ENCODE measurements around the gene PTPRM.

Gene PTPRM

GRCh38 chr18:8117006-8117371 is 549.9 kb downstream of the PTPRM start:
- DNase-seq (ENCODE audit: low read depth) = no peak

GRCh38 chr18:8121101-8121500 is 554.0 kb downstream of the PTPRM start:
- no peak for DNase-seq (ENCODE audit: low read depth)

GRCh38 chr18:8121942-8122480 is 554.9 kb downstream of the PTPRM start:
- DNase-seq (ENCODE audit: low read depth) = no peak

DNA sequence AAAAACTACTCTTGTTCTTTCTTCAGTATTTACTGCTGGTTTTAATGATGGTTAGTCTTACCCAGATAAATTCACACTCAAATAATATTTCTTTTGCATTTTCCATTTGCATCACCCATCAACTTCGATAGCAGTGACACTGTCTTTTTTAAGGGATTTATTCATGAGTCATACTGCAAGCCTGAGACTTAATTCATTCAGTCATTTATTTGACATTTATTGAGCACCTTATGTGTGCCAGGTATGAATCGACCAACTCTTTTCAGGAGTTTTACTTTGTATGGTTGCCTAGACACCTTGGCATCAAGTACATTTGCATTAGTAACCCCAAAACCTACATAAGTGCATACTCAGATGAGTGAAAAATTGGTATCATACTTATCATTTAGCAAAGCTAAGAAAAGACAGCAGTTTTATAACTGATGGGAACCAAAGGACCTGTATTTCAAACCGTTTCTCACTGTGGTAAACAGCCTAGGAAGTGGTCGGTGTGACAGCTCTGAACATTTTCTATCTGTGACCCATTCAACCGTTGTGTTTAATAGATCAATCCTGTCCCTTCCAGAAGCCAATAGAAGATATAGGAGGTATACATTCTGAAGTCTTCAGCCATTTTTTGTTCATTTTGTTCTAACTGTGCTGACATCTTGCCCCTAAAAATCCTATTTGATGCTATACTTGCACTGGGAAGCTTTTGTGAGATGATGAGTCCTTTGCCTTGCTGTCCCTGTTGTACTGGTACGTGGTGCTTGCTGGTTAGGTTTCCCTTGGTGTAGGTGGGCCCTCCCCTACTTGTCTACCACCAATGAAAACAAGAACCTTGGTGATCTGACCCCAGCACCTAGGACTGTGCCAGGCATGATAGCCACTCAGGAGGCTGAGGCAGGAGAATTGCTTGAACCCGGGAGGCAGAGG is 557.4 kb downstream of the PTPRM start:
- DNase-seq (ENCODE audit: low read depth) = no peak

GRCh38 chr18:8130096-8130495 is 563.0 kb downstream of the PTPRM start:
- no peak for DNase-seq (ENCODE audit: low read depth)

DNA sequence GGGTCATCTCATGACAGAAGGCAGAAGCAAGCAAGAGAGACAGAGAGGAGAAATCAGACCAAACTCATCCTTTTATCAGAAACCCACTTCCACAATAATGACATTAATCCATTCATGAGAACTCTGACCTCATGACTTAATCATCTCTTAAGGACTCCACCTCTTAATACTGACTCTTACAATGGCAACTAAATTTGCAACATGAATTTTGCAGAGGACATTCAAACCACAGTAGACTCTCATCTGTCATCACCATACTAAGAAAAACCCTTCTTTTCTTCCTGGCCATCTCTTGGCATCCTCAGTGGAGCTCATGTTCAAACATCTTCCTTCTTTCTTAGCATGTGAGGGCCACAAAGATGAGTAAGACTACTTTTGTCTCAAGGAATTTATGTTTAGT is 565.9 kb downstream of the PTPRM start:
- DNase-seq (ENCODE audit: low read depth) = no peak

- DNase-seq (ENCODE audit: low read depth) = no peak
Observed at GRCh38 chr18:8133888-8134287, 566.8 kb downstream of the PTPRM start.

GRCh38 chr18:8139127-8139527 is 572.0 kb downstream of the PTPRM start:
- DNase-seq (ENCODE audit: low read depth) = no peak

DNA sequence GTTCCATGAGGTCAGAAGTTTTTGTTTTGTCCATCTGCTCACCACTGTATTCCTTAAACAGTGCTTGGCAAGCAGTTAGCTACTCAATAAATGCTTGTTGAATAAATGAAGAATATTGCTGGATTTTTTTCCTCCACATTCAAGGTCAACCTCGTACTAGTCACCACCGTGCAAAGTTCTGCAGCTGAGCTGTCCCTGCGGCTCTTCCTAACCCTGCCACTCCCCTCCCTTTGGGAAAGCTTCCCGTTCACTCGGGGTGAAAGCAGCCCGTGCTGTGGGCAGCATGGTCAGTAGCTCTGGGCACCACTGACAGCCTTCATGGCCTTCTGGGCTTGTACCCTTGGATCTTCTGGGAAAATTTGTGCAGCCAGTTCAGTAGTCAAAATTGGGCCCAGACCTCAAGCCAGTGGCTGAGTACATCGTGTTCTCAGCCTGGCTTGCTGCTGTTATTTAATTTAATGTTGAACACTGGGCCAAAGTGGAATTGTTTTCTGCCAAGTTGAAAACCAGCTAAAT is 572.8 kb downstream of the PTPRM start:
- DNase-seq (ENCODE audit: low read depth) = no peak

GRCh38 chr18:8140841-8141501 is 573.9 kb downstream of the PTPRM start:
- DNase-seq (ENCODE audit: low read depth) = no peak

GRCh38 chr18:8142131-8142711 is 575.1 kb downstream of the PTPRM start:
- no peak for DNase-seq (ENCODE audit: low read depth)

DNA sequence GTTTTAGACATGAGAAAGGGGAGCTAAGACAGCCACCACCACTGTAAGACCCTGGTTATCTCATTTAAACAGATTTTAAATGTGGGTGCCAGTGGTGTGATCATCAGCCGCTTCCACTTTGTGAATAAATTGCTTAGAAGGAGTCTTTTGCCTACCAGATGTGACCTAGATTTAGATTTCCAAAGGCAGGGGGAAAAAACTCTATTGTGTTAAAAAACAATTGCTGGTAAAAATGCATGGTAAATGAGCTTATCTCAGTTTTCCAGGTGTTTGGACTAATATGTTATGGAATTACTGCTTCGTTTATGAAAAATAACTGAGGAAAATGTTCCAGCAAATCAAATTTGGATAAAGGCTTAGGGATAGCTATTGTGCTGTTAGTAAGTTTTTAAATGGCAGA is 575.8 kb downstream of the PTPRM start:
- no peak for DNase-seq (ENCODE audit: low read depth)

DNA sequence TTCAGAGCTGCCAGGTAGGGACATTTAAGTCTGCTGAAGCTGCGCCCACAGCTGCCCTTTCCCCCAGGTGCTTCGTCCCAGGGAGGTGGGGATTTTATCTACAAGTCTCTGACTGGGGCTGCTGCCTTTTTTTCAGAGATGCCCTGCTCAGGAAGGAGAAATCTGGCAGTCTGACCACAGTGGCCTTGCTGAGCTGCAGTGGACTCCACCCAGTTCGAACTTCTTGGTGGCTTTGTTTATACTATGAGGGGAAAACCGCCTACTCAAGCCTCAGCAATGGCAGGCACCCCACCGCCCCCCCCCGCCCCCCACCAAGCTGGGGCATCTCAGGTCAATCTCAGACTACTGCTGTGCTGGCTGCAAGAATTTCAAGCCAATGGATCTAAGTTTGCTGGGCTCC is 584.1 kb downstream of the PTPRM start:
- DNase-seq (ENCODE audit: low read depth) = no peak

- no peak for DNase-seq (ENCODE audit: low read depth)
Observed at GRCh38 chr18:8153887-8154583, 586.9 kb downstream of the PTPRM start.

DNA sequence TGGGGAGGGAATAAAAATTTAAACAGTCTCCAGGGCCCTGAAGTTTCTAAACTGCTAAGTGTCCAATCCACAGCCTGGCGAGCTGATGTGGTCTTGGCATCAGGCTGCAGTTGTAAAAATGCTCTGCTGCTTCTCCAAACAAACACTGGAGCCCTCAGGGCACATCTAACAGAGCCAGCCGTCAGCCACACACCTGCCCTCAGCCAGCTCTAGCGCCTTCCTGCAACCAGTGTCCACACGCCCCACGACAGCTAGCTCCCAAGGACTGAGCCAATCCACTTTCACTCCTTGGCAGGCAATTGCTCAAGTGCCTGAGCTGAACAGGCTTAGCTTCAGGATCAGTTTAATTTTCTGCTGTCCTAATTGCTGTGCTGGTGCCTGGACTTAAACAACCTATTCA is 595.7 kb downstream of the PTPRM start:
- DNase-seq (ENCODE audit: low read depth) = no peak

GRCh38 chr18:8163286-8163959 is 596.3 kb downstream of the PTPRM start:
- no peak for DNase-seq (ENCODE audit: low read depth)

DNA sequence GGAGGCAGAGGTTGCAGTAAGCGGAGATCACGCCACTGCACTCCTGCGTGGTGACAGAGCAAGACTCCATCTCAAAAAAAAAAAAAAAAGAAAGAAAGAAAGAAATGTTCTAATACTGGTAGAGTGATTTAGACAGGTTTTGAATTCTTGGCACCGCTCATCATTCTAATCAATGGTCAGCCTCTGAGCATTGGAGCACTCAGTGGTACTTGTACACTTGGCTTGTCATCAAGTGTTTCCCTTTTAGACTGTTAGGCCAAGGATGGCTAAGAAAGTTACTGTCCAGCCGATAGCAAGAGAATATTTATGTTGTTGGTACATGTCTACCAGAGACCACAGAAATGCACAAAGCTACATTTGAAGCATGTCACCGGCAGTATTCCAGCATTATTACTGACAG is 598.0 kb downstream of the PTPRM start:
- no peak for DNase-seq (ENCODE audit: low read depth)

DNA sequence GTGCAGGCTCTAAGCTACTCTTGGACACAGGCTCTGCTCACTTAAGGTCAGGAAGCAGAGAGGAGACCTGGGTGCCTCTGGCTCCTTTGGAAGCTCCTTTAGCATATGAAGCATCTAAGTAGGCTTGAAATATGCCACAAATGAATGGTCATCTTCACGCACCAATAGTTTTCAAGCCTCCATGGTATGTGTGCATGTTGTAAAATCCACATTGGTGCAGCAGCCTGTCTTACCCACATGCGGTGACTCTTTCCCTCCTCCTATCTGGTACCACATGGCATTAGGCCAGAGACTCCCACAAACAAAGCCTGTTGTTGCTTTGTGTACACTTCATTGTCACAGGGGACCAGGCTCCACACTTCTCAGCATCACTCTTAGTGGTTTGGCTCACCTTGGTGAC is 599.9 kb downstream of the PTPRM start:
- no peak for DNase-seq (ENCODE audit: low read depth)

DNA sequence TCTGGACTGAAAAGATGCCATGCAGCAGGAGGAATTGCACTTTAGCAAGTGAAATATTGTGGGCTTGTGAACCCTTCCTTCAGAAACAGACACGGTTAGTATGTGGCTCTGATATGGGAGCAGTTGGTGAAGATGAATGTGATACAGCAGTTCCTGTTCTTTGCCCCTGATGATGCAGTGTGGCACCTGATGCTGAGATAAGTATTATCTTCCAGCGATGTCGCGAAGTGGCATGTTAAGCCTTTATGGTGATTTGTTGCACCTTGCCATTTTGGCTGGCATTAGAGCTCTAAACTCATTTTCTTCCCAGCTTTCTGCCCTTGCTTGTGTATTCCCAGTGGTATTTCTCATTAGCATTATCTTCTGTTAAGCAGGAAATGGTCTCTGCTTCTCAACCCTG is 600.6 kb downstream of the PTPRM start:
- DNase-seq (ENCODE audit: low read depth) = no peak

- DNase-seq (ENCODE audit: low read depth) = no peak
Observed at GRCh38 chr18:8169722-8170121, 602.6 kb downstream of the PTPRM start.

DNA sequence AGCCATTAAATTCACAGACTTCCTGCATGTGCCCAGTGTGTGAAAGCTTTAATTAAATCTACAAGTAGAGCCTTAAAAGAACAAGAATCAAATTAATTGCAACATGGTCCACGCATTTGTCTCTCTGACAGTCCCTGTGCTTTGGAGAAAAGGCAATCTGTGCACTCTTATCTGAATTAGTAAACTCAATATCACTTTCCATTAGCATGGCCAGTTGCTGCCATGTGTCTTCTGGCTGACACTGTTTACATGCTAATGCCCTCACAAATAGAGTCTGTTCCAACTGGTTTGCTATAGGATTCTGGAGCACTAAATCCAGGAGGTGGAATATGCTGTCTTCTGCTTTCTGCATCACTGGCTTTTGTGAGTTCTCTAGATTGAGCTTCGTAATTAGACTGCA is 607.7 kb downstream of the PTPRM start:
- no peak for DNase-seq (ENCODE audit: low read depth)
